H1 (cell line): ENCODE results near the gene NELFA. TPM values are rescaled to one million over a fixed set of nuclear protein-coding genes. Genes with fewer than 3 reads are reported as not detected.

Experiments
- BACH1 ChIP-seq: IDR thresholded peaks from 2 replicates; pipeline ENCODE4 v1.6.1; 2012; ENCODE audit warnings: low read length, improper control_type of control experiment
- BRCA1 ChIP-seq: IDR thresholded peaks from 2 replicates; pipeline ENCODE4 v1.6.1; 2012; ENCODE audit warnings: low read depth, low read length, improper control_type of control experiment
- CREB1 ChIP-seq: IDR thresholded peaks from 2 replicates; pipeline ENCODE4 v1.6.1; 2012; ENCODE audit warnings: inconsistent platforms
- GABPA ChIP-seq: IDR thresholded peaks from 2 replicates; pipeline ENCODE4 v1.6.1; 2011; ENCODE audit warnings: mild to moderate bottlenecking, low read length, moderate library complexity, borderline replicate concordance; ENCODE audit not compliant: insufficient read depth
- KDM4A ChIP-seq: IDR thresholded peaks from one replicate; pipeline ENCODE4 v1.7.1; 2012; ENCODE audit warnings: low read depth, mild to moderate bottlenecking, moderate library complexity, low read length, inconsistent platforms; ENCODE audit not compliant: severe bottlenecking
- PHF8 ChIP-seq: fragments of 200-600 bp; sonication (generic); conservative IDR thresholded peaks from 2 replicates; pipeline ENCODE4 v1.7.1; 2012; ENCODE audit warnings: low read depth, mild to moderate bottlenecking, inconsistent platforms, low read length, moderate library complexity
- SIRT6 ChIP-seq: IDR thresholded peaks from one replicate; pipeline ENCODE4 v1.7.1; 2012; ENCODE audit warnings: low read length, inconsistent platforms
- SP1 ChIP-seq: IDR thresholded peaks from 2 replicates; pipeline ENCODE4 v1.6.1; 2011; ENCODE audit warnings: low read depth, low read length
- SP4 ChIP-seq: IDR thresholded peaks from 2 replicates; pipeline ENCODE4 v1.6.1; 2012; ENCODE audit warnings: low read length, inconsistent platforms
- TAF1 ChIP-seq: IDR thresholded peaks from 2 replicates; pipeline ENCODE4 v1.6.1; 2011; ENCODE audit warnings: mild to moderate bottlenecking, low read depth, low read length
- TEAD4 ChIP-seq: IDR thresholded peaks from 2 replicates; pipeline ENCODE4 v1.6.1; 2012; ENCODE audit warnings: low read depth, low read length, inconsistent platforms, mixed read lengths
- ZNF274 ChIP-seq: IDR thresholded peaks from 2 replicates; pipeline ENCODE4 v1.7.0; 2012; ENCODE audit warnings: low read length, borderline replicate concordance; ENCODE audit errors: extremely low read depth
- polyA plus RNA-seq, 7 experiments: library from polyadenylated mRNA; depleted of rRNA in 3 of 7; stranded (reverse) in 5 of 7; unstranded in 2 of 7; fragments of >200 nt in 5 of 7; fragments of 200-250 nt in 2 of 7; gene quantifications; 1 replicate in 5 of 7; 2 replicates in 1 of 7; 4 replicates in 1 of 7; pipeline versions ENCODE4 v1.2.1 to v1.2.3, GENCODE V29; 2011 to 2013; ENCODE audit warnings: missing spikeins in 2 of 7, mixed read lengths in 2 of 7
- total RNA-seq: library from RNA; stranded (reverse); fragmentation: NEBNext Ultra II Directional; extraction: Animal tissue kit (Norgen Biotek cat#: 25700); gene quantifications from 2 replicates; pipeline ENCODE4 v1.2.1, GENCODE V29; 2021

Gene NELFA
- total and polyA plus RNA-seq, 2 of the 8 experiments (the other 6 are each of a cell fraction or from before 2014, with no cell fraction given) = 41.8 to 57.5 TPM

- TF ChIP-seq TAF1 = no peak
- TF ChIP-seq PHF8 = no peak
- no peak for TF ChIP-seq BRCA1
- no peak for TF ChIP-seq SIRT6
- no peak for TF ChIP-seq CREB1
- no peak for TF ChIP-seq SP4
- TF ChIP-seq KDM4A = no peak
- no peak for TF ChIP-seq SP1
- TF ChIP-seq BACH1 = no peak
- TF ChIP-seq ZNF274 = no peak
- no peak for TF ChIP-seq GABPA
- no peak for TF ChIP-seq TEAD4
These were observed 63.5 kb downstream of the NELFA start (continued) for GRCh38 chr4:1945124-1945895.
